Measurements from ENCODE around the gene APOL1. TPM values are rescaled to one million over a fixed set of nuclear protein-coding genes. Genes with fewer than 3 reads are reported as not detected.

APOL1 gene
- total and polyA plus RNA-seq, 4 donors: 7.7 to 129 (median 59.5) TPM

GRCh38 chr22:36245805-36246356 lies 7.1 kb upstream of the APOL1 start:
- Histone ChIP-seq H3K27me3 (ENCODE audit: control insufficient read depth in 4 of 4, insufficient read depth in 4 of 4, low read length in 3 of 4) (no peaks in the 10 kb centered on the region), H3K4me3 (ENCODE audit: low read depth in 1 of 3, low read length in 3 of 3) (no peak overlapping the region), H3K4me1 (ENCODE audit: control insufficient read depth in 4 of 4, insufficient read depth in 4 of 4, low read length in 3 of 4) (peaks cover 4 to 29% (median 13%) of the 10 kb centered on the region in 4 donors), H3K36me3 (ENCODE audit: control insufficient read depth in 4 of 4, insufficient read depth in 3 of 4, low read depth in 1 of 4, low read length in 3 of 4) (no peaks in the 10 kb centered on the region), H3K27ac (ENCODE audit: low read depth in 1 of 2, low read length in 2 of 2) (peak overlapping the region in 1 of 2 donors; percentile 34), H3K9ac (ENCODE audit: low read depth in 1 of 2, low read length in 2 of 2) (no peak overlapping the region), H3K9me3 (ENCODE audit: control insufficient read depth in 4 of 4, low read length in 3 of 4) (no peaks in the 10 kb centered on the region)
- WGBS: 54% methylated on average over 4 of the region's 4 CpGs
- peak; percentile 52 for TF ChIP-seq NR2F2 (IDR thresholded peaks at IDR 0.05)
- TF ChIP-seq HNF4A (conservative IDR thresholded peaks at IDR 0.05): peak; percentile 64 to 68
- TF ChIP-seq FOXA1 (IDR thresholded peaks at IDR 0.05): no peak
- peak; percentile 26 to 43 for TF ChIP-seq RXRA (IDR thresholded peaks at IDR 0.05)
- DNase-seq (ENCODE audit: low spot score): no peak

DNA sequence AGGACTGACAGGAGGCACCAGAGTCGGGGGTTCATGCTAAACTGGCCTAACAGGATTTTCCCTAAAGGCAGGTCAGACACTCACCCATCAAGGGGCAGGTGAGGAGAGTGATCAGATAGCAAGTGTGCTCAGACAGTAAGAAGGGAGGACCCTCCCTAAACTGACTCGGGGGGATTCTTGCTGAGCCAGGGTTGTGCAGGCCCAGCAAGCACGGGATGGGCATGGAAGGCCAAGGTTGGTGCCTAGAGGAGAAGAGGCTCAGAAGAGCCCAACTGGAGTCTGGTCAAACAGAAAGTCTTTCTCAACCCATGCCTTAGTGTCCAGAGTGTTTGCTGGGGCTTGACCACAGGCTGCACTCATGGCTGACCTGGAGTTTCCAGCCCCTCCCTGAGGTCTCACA lies 6.2 kb upstream of the APOL1 start:
- Histone ChIP-seq H3K36me3 (ENCODE audit: control insufficient read depth in 4 of 4, insufficient read depth in 3 of 4, low read depth in 1 of 4, low read length in 3 of 4) (no peaks in the 10 kb centered on the region), H3K27ac (ENCODE audit: low read depth in 1 of 2, low read length in 2 of 2) (peak overlapping the region in 1 of 2 donors; percentile 34), H3K9me3 (ENCODE audit: control insufficient read depth in 4 of 4, low read length in 3 of 4) (no peaks in the 10 kb centered on the region), H3K4me1 (ENCODE audit: control insufficient read depth in 4 of 4, insufficient read depth in 4 of 4, low read length in 3 of 4) (peaks cover 4 to 29% (median 15%) of the 10 kb centered on the region in 4 donors), H3K27me3 (ENCODE audit: control insufficient read depth in 4 of 4, insufficient read depth in 4 of 4, low read length in 3 of 4) (no peaks in the 10 kb centered on the region), H3K4me3 (ENCODE audit: low read depth in 1 of 3, low read length in 3 of 3) (no peak overlapping the region), H3K9ac (ENCODE audit: low read depth in 1 of 2, low read length in 2 of 2) (no peak overlapping the region)
- 91% methylated on average over 3 of the region's 3 CpGs for WGBS
- DNase-seq (ENCODE audit: low spot score): no peak
- no peak for TF ChIP-seq MAX (IDR thresholded peaks at IDR 0.05)
- TF ChIP-seq FOXA2 (IDR thresholded peaks at IDR 0.05): no peak
- TF ChIP-seq EGR1 (IDR thresholded peaks at IDR 0.05; ENCODE audit: low read depth in 2 of 2): no peak
- no peak for TF ChIP-seq YY1 (IDR thresholded peaks at IDR 0.05)
- no peak for TF ChIP-seq ATF3 (IDR thresholded peaks at IDR 0.05)
- no peak for TF ChIP-seq RXRA (IDR thresholded peaks at IDR 0.05)

- no peak for DNase-seq (ENCODE audit: low spot score)
- H3K4me3 ChIP-seq (ENCODE audit: low read depth in 1 of 3, low read length in 3 of 3): no peak overlapping the region
These were observed 5.0 kb upstream of the APOL1 start for GRCh38 chr22:36247955-36248354.

More at GRCh38 chr22:36247955-36248354, 5.0 kb upstream of the APOL1 start:
- TF ChIP-seq YY1 (IDR thresholded peaks at IDR 0.05) (no peak), ZBTB33 (IDR thresholded peaks at IDR 0.05) (no peak), RXRA (IDR thresholded peaks at IDR 0.05) (no peak), HNF4G (IDR thresholded peaks at IDR 0.05) (no peak), MAX (IDR thresholded peaks at IDR 0.05) (no peak), HNF4A (conservative IDR thresholded peaks at IDR 0.05) (no peak), SP1 (IDR thresholded peaks at IDR 0.05) (no peak), FOXA2 (IDR thresholded peaks at IDR 0.05) (no peak), FOXA1 (IDR thresholded peaks at IDR 0.05) (no peak), JUND (IDR thresholded peaks at IDR 0.05) (no peak), EGR1 (IDR thresholded peaks at IDR 0.05; ENCODE audit: low read depth in 2 of 2) (no peak), RAD21 (IDR thresholded peaks at IDR 0.05) (no peak), ATF3 (IDR thresholded peaks at IDR 0.05) (no peak), GABPA (IDR thresholded peaks at IDR 0.05 in 1 of 2, conservative IDR thresholded peaks at IDR 0.05 in 1 of 2) (no peak), NR2F2 (IDR thresholded peaks at IDR 0.05) (no peak), TAF1 (conservative IDR thresholded peaks at IDR 0.05) (no peak)
- TF ChIP-seq, protein P1, sequence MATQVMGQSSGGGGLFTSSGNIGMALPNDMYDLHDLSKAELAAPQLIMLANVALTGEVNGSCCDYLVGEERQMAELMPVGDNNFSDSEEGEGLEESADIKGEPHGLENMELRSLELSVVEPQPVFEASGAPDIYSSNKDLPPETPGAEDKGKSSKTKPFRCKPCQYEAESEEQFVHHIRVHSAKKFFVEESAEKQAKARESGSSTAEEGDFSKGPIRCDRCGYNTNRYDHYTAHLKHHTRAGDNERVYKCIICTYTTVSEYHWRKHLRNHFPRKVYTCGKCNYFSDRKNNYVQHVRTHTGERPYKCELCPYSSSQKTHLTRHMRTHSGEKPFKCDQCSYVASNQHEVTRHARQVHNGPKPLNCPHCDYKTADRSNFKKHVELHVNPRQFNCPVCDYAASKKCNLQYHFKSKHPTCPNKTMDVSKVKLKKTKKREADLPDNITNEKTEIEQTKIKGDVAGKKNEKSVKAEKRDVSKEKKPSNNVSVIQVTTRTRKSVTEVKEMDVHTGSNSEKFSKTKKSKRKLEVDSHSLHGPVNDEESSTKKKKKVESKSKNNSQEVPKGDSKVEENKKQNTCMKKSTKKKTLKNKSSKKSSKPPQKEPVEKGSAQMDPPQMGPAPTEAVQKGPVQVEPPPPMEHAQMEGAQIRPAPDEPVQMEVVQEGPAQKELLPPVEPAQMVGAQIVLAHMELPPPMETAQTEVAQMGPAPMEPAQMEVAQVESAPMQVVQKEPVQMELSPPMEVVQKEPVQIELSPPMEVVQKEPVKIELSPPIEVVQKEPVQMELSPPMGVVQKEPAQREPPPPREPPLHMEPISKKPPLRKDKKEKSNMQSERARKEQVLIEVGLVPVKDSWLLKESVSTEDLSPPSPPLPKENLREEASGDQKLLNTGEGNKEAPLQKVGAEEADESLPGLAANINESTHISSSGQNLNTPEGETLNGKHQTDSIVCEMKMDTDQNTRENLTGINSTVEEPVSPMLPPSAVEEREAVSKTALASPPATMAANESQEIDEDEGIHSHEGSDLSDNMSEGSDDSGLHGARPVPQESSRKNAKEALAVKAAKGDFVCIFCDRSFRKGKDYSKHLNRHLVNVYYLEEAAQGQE (IDR thresholded peaks at IDR 0.05): no peak
- TF ChIP-seq, protein P2, sequence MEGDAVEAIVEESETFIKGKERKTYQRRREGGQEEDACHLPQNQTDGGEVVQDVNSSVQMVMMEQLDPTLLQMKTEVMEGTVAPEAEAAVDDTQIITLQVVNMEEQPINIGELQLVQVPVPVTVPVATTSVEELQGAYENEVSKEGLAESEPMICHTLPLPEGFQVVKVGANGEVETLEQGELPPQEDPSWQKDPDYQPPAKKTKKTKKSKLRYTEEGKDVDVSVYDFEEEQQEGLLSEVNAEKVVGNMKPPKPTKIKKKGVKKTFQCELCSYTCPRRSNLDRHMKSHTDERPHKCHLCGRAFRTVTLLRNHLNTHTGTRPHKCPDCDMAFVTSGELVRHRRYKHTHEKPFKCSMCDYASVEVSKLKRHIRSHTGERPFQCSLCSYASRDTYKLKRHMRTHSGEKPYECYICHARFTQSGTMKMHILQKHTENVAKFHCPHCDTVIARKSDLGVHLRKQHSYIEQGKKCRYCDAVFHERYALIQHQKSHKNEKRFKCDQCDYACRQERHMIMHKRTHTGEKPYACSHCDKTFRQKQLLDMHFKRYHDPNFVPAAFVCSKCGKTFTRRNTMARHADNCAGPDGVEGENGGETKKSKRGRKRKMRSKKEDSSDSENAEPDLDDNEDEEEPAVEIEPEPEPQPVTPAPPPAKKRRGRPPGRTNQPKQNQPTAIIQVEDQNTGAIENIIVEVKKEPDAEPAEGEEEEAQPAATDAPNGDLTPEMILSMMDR (IDR thresholded peaks at IDR 0.05; ENCODE audit: low read depth, low read length, missing input control): no peak
- no peak overlapping the region for H3K9ac ChIP-seq (ENCODE audit: low read depth in 1 of 2, low read length in 2 of 2)
- H3K27me3 ChIP-seq (ENCODE audit: control insufficient read depth in 4 of 4, insufficient read depth in 4 of 4, low read length in 3 of 4): no peaks in the 10 kb centered on the region
- no peaks in the 10 kb centered on the region for H3K36me3 ChIP-seq (ENCODE audit: control insufficient read depth in 4 of 4, insufficient read depth in 3 of 4, low read depth in 1 of 4, low read length in 3 of 4)
- peaks cover 4 to 34% (median 22%) of the 10 kb centered on the region in 4 donors for H3K4me1 ChIP-seq (ENCODE audit: control insufficient read depth in 4 of 4, insufficient read depth in 4 of 4, low read length in 3 of 4)
- 75% methylated on average over 5 of the region's 5 CpGs for WGBS
- no peaks in the 10 kb centered on the region for H3K9me3 ChIP-seq (ENCODE audit: control insufficient read depth in 4 of 4, low read length in 3 of 4)
- H3K27ac ChIP-seq (ENCODE audit: low read depth in 1 of 2, low read length in 2 of 2): no peak overlapping the region
